ENCODE data around the gene ZFP37.
A peak's percentile ranks its signal among the peaks of the same experiment; 100 is the strongest.
"Not testable (repeated sequence)": the region's sequence is repeated elsewhere in the genome, so short reads cannot be mapped to it uniquely, and the experiment has no call there.

Gene ZFP37

GRCh38 chr9:113056191-113057106, at the start of gene ZFP37:
ZFP37 (minus strand) TSS chr9:113056724; CDS start chr9:113056688, 36 bp downstream.
- DNase-seq (ENCODE audit: low read depth): peak; percentile 64

DNA sequence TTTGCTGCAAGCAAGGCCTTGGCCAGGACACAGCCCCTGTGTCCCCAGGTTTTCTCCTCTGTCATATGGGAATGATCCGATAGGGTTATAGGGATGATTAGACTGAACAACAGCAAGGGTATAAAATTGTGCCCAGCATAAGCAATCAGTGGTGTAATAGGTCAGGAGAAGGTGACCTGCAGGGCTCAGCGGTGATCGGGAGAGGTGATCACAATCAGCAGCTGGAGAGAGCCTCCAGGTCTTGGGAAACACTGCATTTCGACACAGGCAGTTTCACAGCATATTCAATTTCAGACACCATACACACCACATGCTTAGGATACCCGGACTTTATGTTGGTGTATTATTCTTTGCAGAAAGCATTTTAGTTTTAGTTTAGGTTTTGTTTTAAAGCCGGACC, 48.8 kb upstream of the ZFP37 start:
- DNase-seq (ENCODE audit: low read depth): not testable (repeated sequence)

GRCh38 chr9:113095561-113095960, 39.0 kb upstream of the ZFP37 start:
- no peak for DNase-seq (ENCODE audit: low read depth)

DNA sequence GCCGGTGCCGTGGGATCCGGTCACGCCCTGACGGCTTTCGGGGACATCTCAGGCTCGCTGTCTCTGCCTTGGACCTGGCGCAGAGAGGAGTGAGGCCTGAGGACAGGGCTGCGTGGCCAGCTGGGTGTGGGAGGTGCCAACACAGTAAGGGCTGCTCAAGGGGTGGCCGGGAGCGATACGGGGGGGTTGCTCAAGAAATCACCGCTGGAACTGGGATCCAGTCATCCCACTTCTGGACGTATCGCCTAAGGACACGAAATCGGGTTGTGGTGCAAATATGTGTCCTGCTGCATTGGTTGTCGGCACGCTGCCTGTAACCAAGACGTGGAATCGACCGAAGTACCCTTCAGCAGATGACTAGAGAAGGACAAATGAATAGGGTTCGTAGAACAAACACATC, 33.4 kb upstream of the ZFP37 start:
- not testable (repeated sequence) for DNase-seq (ENCODE audit: low read depth)

GRCh38 chr9:113089143-113089505, 32.6 kb upstream of the ZFP37 start:
- DNase-seq (ENCODE audit: low read depth): not testable (repeated sequence)

- not testable (repeated sequence) for DNase-seq (ENCODE audit: low read depth)
Measured at GRCh38 chr9:113088456-113089142, 32.1 kb upstream of the ZFP37 start.

DNA sequence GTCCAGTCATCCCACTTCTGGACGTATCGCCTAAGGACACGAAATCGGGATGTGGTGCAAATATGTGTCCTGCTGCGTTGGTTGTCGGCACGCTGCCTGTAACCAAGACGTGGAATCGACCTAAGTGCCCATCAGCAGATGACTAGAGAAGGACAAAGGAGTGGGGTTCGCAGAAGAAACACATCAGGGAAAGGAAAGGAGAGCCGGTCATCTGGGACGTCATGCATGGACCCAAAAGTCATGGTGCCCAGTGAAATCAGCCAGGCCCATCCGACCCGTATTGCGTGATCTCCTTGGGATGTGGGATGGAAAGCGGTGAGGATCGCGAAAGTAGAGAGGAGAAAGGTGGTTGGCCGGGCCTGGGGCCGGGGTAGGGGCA, 6.4 kb upstream of the ZFP37 start:
- DNase-seq (ENCODE audit: low read depth): not testable (repeated sequence)

- not testable (repeated sequence) for DNase-seq (ENCODE audit: low read depth)
Measured at GRCh38 chr9:113062256-113062931, 5.9 kb upstream of the ZFP37 start.

DNA sequence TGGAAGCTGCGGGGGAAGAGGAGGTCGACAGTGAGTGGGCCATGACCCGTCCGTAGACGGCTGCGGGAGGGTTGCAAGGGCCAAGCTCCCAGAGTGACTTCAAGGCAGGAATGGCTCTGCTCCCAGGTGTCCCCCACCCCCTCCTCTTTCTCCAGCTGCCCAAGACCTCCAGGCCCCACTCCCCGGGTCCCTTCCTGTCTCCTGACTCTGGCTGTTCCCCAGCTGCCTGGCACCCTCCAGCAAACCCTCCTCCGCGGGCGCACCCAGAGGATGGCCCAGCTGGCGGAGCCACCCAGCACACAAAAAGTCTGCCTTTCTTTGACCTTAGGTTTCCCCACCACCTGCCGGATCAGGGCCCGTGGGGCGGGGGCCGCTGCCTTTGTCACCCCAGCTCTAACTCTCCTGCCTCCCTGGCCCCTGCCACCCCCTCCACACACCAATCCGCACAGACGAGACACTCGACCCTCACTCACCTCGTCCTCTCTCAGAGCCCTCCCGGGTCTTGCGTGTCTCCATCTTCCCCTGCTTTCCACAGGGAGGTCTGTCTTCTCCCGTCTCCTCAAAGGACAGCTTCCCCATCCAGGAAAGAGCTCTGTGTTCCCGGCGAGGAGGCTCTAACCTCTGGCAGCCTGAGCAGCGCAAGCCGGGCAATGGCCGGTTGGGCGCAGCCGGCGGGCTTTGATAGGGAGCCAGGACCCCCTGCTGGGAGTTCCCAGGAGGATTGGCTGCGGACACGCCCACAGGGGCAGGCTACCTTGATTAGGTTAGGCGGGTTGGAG, 4.7 kb upstream of the ZFP37 start:
- DNase-seq (ENCODE audit: low read depth): not testable (repeated sequence)

DNA sequence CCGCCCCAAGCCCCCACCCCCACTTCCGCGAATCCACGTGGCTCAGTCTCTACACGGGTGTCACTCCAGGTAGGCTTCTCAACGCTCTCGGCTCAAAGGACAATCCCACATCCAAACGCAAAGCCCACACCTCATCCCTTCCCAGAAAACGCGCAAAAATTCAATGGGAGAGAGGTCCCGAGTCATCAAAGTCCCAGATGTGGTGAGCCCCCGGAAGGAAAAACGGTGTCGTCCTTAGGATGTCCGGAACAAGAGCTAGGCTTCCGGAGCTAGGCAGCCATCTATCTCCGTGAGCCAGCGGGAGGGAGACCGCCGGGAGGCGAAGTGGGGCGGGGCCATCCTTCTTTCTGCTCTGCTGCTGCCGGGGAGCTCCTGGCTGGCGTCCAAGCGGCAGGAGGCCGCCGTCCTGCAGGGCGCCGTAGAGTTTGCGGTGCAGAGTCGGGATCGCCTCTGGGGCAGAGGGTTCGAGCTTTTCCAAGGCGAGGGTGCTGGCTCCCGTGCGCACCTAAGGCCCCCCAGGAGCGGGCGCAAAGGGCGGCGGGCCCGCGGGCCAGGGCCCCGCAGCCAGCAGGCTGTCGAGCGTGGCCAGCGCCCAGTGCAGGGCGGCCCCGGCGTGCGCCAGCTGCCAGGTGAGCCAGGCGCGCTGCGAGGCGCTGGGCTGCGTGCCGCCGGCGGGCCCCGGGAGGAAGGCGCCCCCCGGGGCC, 3.2 kb upstream of the ZFP37 start:
- not testable (repeated sequence) for DNase-seq (ENCODE audit: low read depth)

- DNase-seq (ENCODE audit: low read depth): no peak
Measured at GRCh38 chr9:113057193-113057592, 669 bp upstream of the ZFP37 start.

DNA sequence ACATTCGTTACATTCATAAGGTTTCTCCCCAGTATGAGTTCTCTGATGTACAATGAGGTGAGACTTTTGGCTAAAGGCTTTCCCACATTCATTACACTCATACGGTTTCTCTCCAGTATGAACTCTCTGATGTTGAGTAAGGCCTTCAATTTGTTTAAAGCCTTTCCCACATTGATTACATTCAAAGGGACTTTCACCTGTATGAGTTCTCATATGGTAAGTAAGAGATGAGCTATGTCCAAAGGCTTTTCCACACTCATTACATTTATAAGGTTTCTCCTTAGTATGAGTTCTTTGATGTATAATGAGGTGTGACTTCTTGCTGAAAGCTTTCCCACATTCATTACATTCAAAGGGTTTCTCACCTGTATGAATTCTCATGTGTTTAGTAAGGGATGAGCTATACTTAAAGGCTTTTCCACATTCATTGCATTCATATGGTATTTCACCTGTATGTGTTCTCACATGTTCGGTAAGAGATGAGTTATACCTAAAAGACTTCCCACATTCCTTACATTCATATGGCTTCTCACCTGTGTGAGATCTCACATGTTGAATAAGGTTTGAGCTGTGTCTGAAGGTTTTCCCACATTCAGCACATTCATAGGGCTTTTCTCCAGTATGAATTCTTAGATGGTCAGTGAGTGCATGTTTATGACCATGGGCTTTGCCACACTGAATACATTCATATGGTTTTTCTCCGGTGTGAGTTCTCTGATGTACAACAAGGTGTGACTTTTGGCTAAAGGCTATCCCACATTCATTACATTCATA, 13.5 kb downstream of the ZFP37 start:
- DNase-seq (ENCODE audit: low read depth): no peak

DNA sequence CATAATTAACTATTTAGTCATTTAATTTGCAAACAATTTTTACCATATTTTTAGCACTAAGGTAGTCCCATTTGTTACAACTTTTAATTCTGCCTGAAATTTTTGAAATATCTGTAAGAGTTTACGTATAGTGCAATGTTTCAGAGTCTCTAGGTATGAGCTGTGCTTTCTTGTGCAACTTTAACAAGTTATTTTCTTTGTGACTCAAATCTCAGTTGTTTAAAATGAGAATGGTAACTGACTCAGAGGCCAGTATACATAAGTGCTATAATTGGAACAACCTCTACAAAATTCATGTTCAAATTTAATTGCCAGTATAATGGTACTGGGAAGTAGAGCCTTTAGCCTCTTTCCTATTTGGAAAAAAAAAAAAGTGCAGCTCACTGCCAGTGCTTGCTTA, 30.3 kb downstream of the ZFP37 start:
- DNase-seq (ENCODE audit: low read depth): no peak

DNA sequence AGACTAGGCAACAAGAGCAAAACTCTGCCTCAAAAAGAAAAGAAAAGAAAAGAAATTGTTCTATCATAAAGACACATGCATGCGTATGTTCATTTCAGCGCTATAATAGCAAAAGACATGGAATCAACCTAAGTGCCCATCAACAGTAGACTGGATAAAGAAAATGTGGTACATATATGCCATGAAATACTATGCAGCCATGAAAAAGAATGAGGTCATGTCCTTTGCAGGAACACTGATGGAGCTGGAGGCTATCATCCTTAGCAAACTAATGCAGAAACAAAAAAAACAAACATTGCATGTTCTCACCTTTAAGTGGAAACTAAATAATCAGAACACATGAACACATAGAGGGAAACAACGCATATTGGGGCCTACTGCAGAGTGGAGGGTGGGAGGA, 38.3 kb downstream of the ZFP37 start:
- DNase-seq (ENCODE audit: low read depth): no peak

GRCh38 chr9:113012492-113012891, 44.0 kb downstream of the ZFP37 start:
- DNase-seq (ENCODE audit: low read depth): no peak

DNA sequence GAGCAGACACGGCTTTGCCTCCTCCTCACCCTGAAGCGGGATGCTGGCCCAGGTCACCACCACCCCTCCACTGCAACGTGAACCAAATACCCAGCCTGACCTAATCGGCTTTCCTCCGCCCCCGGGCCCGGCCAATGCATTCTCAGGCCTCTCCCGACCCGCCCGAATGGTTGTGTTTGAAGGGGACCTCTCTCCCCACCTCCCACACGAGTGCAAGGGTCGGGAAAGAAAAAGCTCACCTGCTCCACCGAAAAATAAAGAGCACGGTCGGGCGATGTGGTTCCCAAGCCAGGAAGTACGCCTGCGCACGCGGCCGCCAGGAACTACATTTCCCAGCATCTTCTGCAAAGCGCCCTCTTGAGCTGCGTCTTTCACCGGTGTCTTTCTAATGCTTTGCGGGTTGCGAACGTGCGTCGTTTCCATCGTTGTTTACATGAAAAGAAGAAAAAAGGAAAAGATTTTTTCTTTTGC, 44.6 kb downstream of the ZFP37 start, which contains the start of gene ZNF883:
ZNF883 (minus strand) TSS at position 282 of the 471 bp plus-strand sequence.
- peak; percentile 11 for DNase-seq (ENCODE audit: low read depth)

- no peak for DNase-seq (ENCODE audit: low read depth)
Measured at GRCh38 chr9:113005777-113006176, 50.7 kb downstream of the ZFP37 start.

DNA sequence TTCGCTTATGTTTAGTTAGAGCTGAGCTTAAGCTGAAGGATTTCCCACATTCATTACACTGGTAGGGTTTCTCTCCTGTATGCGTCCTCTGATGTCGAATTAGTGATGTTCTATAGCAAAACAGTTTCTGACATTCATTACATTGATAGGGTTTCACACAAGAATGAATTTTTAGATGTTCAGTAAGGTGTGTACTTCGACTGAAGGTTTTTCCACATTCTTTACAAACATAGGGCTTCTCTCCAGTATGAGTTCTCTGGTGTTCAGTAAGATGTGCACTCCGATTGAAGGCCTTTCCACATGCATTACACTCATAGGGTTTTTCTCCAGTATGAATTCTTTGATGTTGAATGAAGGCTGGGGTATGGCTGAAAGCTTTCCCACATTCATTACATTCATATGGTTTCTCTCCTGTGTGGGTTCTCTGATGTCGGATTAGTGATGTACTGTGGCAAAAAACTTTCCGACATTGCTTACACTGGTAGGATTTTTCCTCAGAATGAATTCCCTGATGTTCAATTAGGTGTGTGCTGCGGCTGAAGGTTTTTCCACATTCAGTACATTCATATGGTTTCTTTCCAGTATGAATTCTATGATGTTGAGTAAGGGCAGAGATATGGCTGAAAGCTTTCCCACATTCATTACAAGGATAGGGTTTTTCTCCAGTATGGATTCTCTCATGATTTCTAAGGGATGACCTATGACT, 59.1 kb downstream of the ZFP37 start:
- no peak for DNase-seq (ENCODE audit: low read depth)
